MM.1S (cell line): Measurements from ENCODE around the gene NCOA1.
"Not testable (repeated sequence)": the region's sequence is repeated elsewhere in the genome, so short reads cannot be mapped to it uniquely, and the experiment has no call there.

ENCODE experiments used
- DNase-seq: peaks from one replicate; pipeline ENCODE4 v3.0.0-alpha.2; 2015
- H2AFZ ChIP-seq: fragments of 300-600 bp; sonication (generic); 2 replicates; pipeline ENCODE4 v1.6.0; 2016; ENCODE audit warnings: antibody characterized with exemption, low read length
- H3F3A ChIP-seq: fragments of 300-600 bp; sonication (generic); 2 replicates; pipeline ENCODE4 v1.6.1; 2016; ENCODE audit warnings: mild to moderate bottlenecking, antibody characterized with exemption, low read length, moderate library complexity, mixed read lengths; ENCODE audit not compliant: insufficient read depth
- H3K27ac ChIP-seq: fragments of 300-600 bp; sonication (generic); 2 replicates; pipeline ENCODE4 v1.5.1; 2016; ENCODE audit warnings: mild to moderate bottlenecking, low read length
- H3K27me3 ChIP-seq: fragments of 300-600 bp; sonication (generic); replicated peaks from 2 replicates; pipeline ENCODE4 v1.6.0; 2016; ENCODE audit warnings: low read length; ENCODE audit not compliant: insufficient read depth
- H3K36me3 ChIP-seq: fragments of 300-600 bp; sonication (generic); replicated peaks from 2 replicates; pipeline ENCODE4 v1.6.1; 2016; ENCODE audit warnings: mild to moderate bottlenecking, low read length, mixed read lengths; ENCODE audit not compliant: insufficient read depth
- H3K4me1 ChIP-seq: fragments of 300-600 bp; sonication (generic); 2 replicates; pipeline ENCODE4 v1.6.1; 2016; ENCODE audit warnings: low read length, mixed read lengths
- H3K4me2 ChIP-seq: fragments of 300-600 bp; sonication (generic); 2 replicates; pipeline ENCODE4 v1.6.0; 2016; ENCODE audit warnings: low read depth, low read length
- H3K4me3 ChIP-seq: fragments of 300-600 bp; sonication (generic); 2 replicates; pipeline ENCODE4 v1.5.1; 2016; ENCODE audit warnings: low read length, mixed read lengths
- H3K79me2 ChIP-seq: fragments of 300-600 bp; sonication (generic); 2 replicates; pipeline ENCODE4 v1.6.1; 2016; ENCODE audit warnings: mixed run types, low read length, mixed read lengths
- H3K9ac ChIP-seq: fragments of 300-600 bp; sonication (generic); 2 replicates; pipeline ENCODE4 v1.6.1; 2016; ENCODE audit warnings: low read length, mixed read lengths
- H3K9me2 ChIP-seq: fragments of 300-600 bp; sonication (generic); replicated peaks from 2 replicates; pipeline ENCODE4 v1.6.1; 2016; ENCODE audit warnings: mild to moderate bottlenecking, low read length, mixed read lengths; ENCODE audit not compliant: insufficient read depth
- H3K9me3 ChIP-seq: fragments of 300-600 bp; sonication (generic); replicated peaks from 2 replicates; pipeline ENCODE4 v1.6.1; 2016; ENCODE audit warnings: mild to moderate bottlenecking, low read length, mixed read lengths; ENCODE audit not compliant: insufficient read depth
- H4K20me1 ChIP-seq: fragments of 300-600 bp; sonication (generic); 2 replicates; pipeline ENCODE4 v1.6.1; 2016; ENCODE audit warnings: mild to moderate bottlenecking, low read length, moderate library complexity, mixed read lengths; ENCODE audit not compliant: insufficient read depth
- CTCF ChIP-seq: fragments of 300-600 bp; sonication (generic); IDR thresholded peaks from 2 replicates; pipeline ENCODE4 v1.5.1; 2016; ENCODE audit warnings: antibody characterized with exemption, low read length, mixed read lengths
- EZH2 ChIP-seq: fragments of 300-600 bp; sonication (generic); optimal IDR thresholded peaks from 2 replicates; pipeline ENCODE3; 2017; ENCODE audit warnings: low read depth, mild to moderate bottlenecking, antibody characterized with exemption, low read length, mixed read lengths
- EZH2phosphoT487 ChIP-seq: fragments of 300-600 bp; sonication (generic); IDR thresholded peaks from 2 replicates; pipeline ENCODE4 v1.6.1; 2018; ENCODE audit warnings: antibody characterized with exemption, low read length

Gene NCOA1

GRCh38 chr2:24566630-24567029 is 75.6 kb downstream of the NCOA1 start:
- H3K9ac ChIP-seq = no peak overlapping the region
- H3K36me3 ChIP-seq = no peaks in the 10 kb centered on the region
- H3K9me2 ChIP-seq = no peaks in the 10 kb centered on the region
- no peak overlapping the region for H2AFZ ChIP-seq
- no peak for TF ChIP-seq EZH2phosphoT487
- no peak for TF ChIP-seq EZH2
- no peak for TF ChIP-seq CTCF
- no peaks in the 10 kb centered on the region for H3K79me2 ChIP-seq
- H3K4me2 ChIP-seq = no peak overlapping the region
- no peaks in the 10 kb centered on the region for H3K9me3 ChIP-seq
- no peaks in the 10 kb centered on the region for H4K20me1 ChIP-seq
- H3F3A ChIP-seq = no peaks in the 10 kb centered on the region
- H3K4me3 ChIP-seq = no peak overlapping the region
- H3K4me1 ChIP-seq = no peaks in the 10 kb centered on the region
- H3K27me3 ChIP-seq = no peaks in the 10 kb centered on the region
- DNase-seq = no peak
- no peak overlapping the region for H3K27ac ChIP-seq

- DNase-seq = no peak
- TF ChIP-seq EZH2phosphoT487 (no peak), CTCF (no peak), EZH2 (no peak)
- H3K4me1 ChIP-seq = no peaks in the 10 kb centered on the region
- no peaks in the 10 kb centered on the region for H3K79me2 ChIP-seq
- no peaks in the 10 kb centered on the region for H3K27me3 ChIP-seq
- H3K9ac ChIP-seq = no peak overlapping the region
- no peaks in the 10 kb centered on the region for H3F3A ChIP-seq
- no peaks in the 10 kb centered on the region for H3K9me3 ChIP-seq
- H4K20me1 ChIP-seq = no peaks in the 10 kb centered on the region
- no peaks in the 10 kb centered on the region for H3K36me3 ChIP-seq
- H2AFZ ChIP-seq = no peak overlapping the region
- H3K4me3 ChIP-seq = no peak overlapping the region
- no peak overlapping the region for H3K4me2 ChIP-seq
- H3K27ac ChIP-seq = no peak overlapping the region
- H3K9me2 ChIP-seq = no peaks in the 10 kb centered on the region
Measured at GRCh38 chr2:24568551-24568950, 77.5 kb downstream of the NCOA1 start.

GRCh38 chr2:24569565-24569964 is 78.5 kb downstream of the NCOA1 start:
- not testable (repeated sequence) for H3K9me3 ChIP-seq, H3F3A ChIP-seq, H3K9ac ChIP-seq, DNase-seq, H3K79me2 ChIP-seq, H3K4me2 ChIP-seq, H2AFZ ChIP-seq, H3K27me3 ChIP-seq, H3K9me2 ChIP-seq, H3K4me3 ChIP-seq, H3K4me1 ChIP-seq, H3K27ac ChIP-seq, H4K20me1 ChIP-seq, H3K36me3 ChIP-seq

GRCh38 chr2:24570225-24570624 is 79.2 kb downstream of the NCOA1 start:
- no peak for DNase-seq
- no peaks in the 10 kb centered on the region for H3K79me2 ChIP-seq
- no peak overlapping the region for H3K27ac ChIP-seq
- no peaks in the 10 kb centered on the region for H3F3A ChIP-seq
- H3K4me2 ChIP-seq = no peak overlapping the region
- no peaks in the 10 kb centered on the region for H3K9me3 ChIP-seq
- no peaks in the 10 kb centered on the region for H3K27me3 ChIP-seq
- no peaks in the 10 kb centered on the region for H3K4me1 ChIP-seq
- H2AFZ ChIP-seq = no peak overlapping the region
- no peaks in the 10 kb centered on the region for H3K36me3 ChIP-seq
- H3K9ac ChIP-seq = no peak overlapping the region
- H4K20me1 ChIP-seq = no peaks in the 10 kb centered on the region
- TF ChIP-seq EZH2 (no peak), EZH2phosphoT487 (no peak), CTCF (no peak)
- H3K9me2 ChIP-seq = no peaks in the 10 kb centered on the region
- H3K4me3 ChIP-seq = no peak overlapping the region
